ENCODE results near the gene ADCY4. TPM values are rescaled to one million over a fixed set of nuclear protein-coding genes. Genes with fewer than 3 reads are reported as not detected.

ADCY4 gene
- total and polyA plus RNA-seq, 2 of the 13 experiments (the other 11 are each of a cell fraction or from before 2014, with no cell fraction given), result 0.03 TPM; not detected in 1

- TF ChIP-seq DZIP1 (CRISPR knock-in tag; IDR thresholded peaks at IDR 0.05) (peak; percentile 95), ZNF496 (CRISPR knock-in tag; IDR thresholded peaks at IDR 0.05; ENCODE audit: insufficient replicate concordance) (no peak), PTBP1 (IDR thresholded peaks at IDR 0.05; ENCODE audit: low read depth, low read length, poor library complexity, severe bottlenecking) (no peak), ZNF329 (CRISPR knock-in tag; IDR thresholded peaks at IDR 0.05; ENCODE audit: low read depth) (peak; percentile 12; the same call in 1 of the 2 replicates), TAF1 (CRISPR knock-in tag; IDR thresholded peaks at IDR 0.05) (peak; percentile 82; the same call in 1 of the 2 replicates), ZBTB26 (CRISPR knock-in tag; IDR thresholded peaks at IDR 0.05; ENCODE audit: borderline replicate concordance) (peak; percentile 87; the same call in 1 of the 2 replicates), RBM22 (optimal IDR thresholded peaks at IDR 0.05; ENCODE audit: low read length) (no peak), ZBTB42 (CRISPR knock-in tag; IDR thresholded peaks at IDR 0.05) (0 out of 2 replicates have a peak, but pooled peaks have one; percentile 72), NFYB (CRISPR knock-in tag; IDR thresholded peaks at IDR 0.05) (peak; percentile 43; the same call in 1 of the 2 replicates), THAP7 (CRISPR knock-in tag; IDR thresholded peaks at IDR 0.05) (peak; percentile 5; the same call in 1 of the 2 replicates), ESRRA (CRISPR knock-in tag; IDR thresholded peaks at IDR 0.05; ENCODE audit: low read depth) (peak; percentile 96), PAXIP1 (CRISPR knock-in tag; conservative IDR thresholded peaks at IDR 0.05) (peak; percentile 100), ZNF558 (CRISPR knock-in tag; IDR thresholded peaks at IDR 0.05; ENCODE audit: borderline replicate concordance) (no peak), SRSF1 (optimal IDR thresholded peaks at IDR 0.05; ENCODE audit: low read depth, low read length) (no peak), ZNF597 (CRISPR knock-in tag; IDR thresholded peaks at IDR 0.05) (no peak), NFE2L1 (CRISPR knock-in tag; IDR thresholded peaks at IDR 0.05; ENCODE audit: borderline replicate concordance) (no peak), PRMT3 (CRISPR knock-in tag; IDR thresholded peaks at IDR 0.05; ENCODE audit: borderline replicate concordance, low read depth) (no peak), MXD1 (CRISPR knock-in tag; IDR thresholded peaks at IDR 0.05) (peak; percentile 67)
Observed at GRCh38 chr14:24307575-24308341, 27.1 kb downstream of the ADCY4 start, which contains the start of gene CIDEB (continued).

Measured in HepG2 (cell line).